HG03196 (cell line): Measurements from ENCODE around the gene BEND6.
"Not testable (repeated sequence)": the region's sequence is repeated elsewhere in the genome, so short reads cannot be mapped to it uniquely, and the experiment has no call there.

Experiments used
- ATAC-seq: cut with Tn5 transposase; IDR thresholded peaks from one replicate; pipeline ENCODE4 v1.9.1; 2021; ENCODE audit not compliant: unreplicated experiment

Gene BEND6

DNA sequence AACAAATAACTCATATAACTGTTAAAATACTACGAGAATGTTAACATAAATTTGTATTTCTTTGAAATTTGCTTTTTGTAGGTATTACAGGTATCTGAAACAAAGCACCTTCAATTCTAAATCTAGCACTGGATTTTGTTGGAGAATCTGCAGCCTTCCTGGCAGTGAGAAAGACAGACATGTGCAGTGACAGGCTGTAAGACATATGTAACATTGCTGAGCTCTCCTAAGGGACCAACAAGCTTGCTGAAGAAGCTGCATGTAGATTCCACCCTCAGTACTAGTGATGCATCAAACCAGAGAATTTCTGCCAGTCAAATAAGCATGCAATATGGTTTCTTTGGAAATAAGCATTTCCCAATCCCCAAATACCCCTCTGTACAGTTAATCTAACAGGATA lies 71.1 kb downstream of the BEND6 start:
- ATAC-seq = no peak

DNA sequence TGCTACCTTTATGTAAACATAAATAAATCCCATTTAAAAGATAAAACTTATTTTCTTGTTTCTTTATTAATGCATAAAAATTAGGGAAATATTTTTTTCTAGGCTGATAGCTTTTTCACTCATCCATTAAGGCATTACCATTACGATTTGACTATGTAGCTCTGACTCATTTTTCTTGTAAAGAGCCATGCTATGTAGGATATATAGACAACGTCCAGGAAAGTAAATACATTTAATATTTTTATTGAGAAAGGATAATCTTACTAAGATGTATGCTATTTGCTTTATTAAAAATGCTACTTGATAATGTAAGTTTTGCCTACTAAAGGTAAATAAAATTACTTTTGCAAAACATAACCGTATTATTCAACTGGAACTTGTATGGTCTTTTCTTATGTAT lies 72.4 kb downstream of the BEND6 start:
- no peak for ATAC-seq

GRCh38 chr6:57029213-57029612 lies 74.3 kb downstream of the BEND6 start:
- ATAC-seq = no peak

GRCh38 chr6:57033228-57033627 lies 78.3 kb downstream of the BEND6 start:
- no peak for ATAC-seq

- no peak for ATAC-seq
Measured at GRCh38 chr6:57035549-57035948, 80.6 kb downstream of the BEND6 start.

GRCh38 chr6:57038906-57039305 lies 84.0 kb downstream of the BEND6 start:
- no peak for ATAC-seq

GRCh38 chr6:57040011-57040410 lies 85.1 kb downstream of the BEND6 start:
- no peak for ATAC-seq

DNA sequence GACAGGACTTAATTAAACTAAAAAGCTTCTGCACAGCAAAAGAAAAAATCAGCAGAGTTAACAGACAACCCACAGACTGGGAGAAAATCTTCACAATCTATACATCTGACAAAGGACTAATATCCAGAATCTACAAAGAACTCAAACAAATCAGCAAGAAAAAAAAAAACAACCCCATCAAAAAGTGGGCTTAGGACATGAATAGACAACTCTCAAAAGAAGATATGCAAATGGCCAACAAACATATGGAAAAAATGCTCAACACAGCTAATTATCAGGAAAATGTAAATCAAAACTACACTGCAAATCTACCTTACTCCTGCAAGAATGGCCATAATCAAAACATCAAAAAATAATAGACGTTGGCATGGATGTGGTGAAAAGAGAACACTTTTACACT lies 89.2 kb downstream of the BEND6 start:
- ATAC-seq = not testable (repeated sequence)

GRCh38 chr6:57044568-57044967 lies 89.7 kb downstream of the BEND6 start:
- ATAC-seq = no peak

DNA sequence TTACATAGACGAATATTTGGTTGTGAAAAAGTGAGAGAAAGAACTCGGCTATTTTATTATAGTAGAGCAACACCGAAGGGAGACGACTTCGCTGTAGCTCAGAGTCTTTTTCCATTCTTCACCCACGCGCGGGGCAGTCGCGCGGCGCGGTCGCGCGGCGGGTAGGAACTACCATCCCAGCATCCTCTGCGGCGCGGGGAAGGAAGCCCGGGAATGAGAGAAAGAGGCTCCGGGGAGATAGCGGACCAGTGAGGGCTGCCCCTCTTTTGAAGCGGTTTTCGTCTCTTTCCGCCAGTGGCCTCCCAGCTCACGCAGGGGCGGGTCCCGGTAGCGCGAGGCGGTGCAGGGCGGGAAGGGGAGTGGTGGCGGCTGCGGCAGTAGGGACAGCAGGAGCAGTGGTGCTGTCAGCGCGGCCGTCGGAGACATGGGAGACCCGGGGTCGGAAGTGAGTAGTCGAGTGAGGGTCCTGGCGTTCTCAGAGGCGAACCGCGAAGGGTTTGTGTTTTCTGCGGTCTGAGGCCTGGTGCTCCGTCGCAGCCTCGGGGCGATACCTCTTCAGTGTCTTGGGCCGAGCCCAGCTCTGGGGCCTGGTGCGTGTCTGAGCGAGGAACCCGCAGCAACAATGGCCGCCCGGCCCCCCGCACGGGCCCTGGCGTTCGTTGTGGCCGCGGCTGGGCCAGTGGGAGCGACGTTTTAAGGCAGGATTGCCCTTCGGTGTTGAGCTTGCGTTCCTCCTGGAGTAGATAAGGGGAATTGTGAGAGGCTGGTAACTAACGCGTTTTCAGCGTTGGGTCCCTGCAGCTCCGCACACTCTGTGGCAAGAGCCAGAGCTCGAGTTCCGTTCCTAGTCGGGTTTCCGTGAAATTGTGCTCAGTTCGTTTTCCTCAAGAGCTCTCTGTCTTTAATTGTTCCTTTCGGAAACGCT lies 91.7 kb downstream of the BEND6 start, which contains the start of gene KIAA1586:
Gene KIAA1586 (plus strand): TSS at position 362 of the 925 bp plus-strand sequence. CDS start 63 bp downstream, at position 425.
- peak; percentile 97 for ATAC-seq

GRCh38 chr6:57047257-57047585 lies 92.3 kb downstream of the BEND6 start:
- peak; percentile 29 for ATAC-seq

- ATAC-seq = not testable (repeated sequence)
Measured at GRCh38 chr6:57047859-57048258, 93.0 kb downstream of the BEND6 start.

DNA sequence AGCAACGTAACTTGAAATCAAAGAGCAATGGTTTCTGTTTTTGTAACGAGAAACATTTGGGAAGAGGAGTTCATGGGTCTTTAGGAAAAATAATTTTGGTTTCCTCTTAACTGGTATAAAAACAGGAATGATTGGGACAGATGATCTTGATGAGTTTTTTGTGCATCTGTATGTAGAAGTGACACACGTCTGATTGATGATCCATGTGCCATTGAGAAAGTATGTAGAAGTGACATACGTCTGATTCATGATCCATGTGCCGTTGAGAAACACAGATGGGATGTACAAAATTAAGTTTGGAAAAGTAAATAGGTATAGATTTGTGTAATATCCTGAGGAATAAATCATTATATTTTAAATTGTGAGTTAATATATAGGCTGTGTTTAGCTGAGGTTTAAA lies 93.7 kb downstream of the BEND6 start:
- ATAC-seq = no peak

GRCh38 chr6:57063847-57064246 lies 108.9 kb downstream of the BEND6 start:
- ATAC-seq = no peak

DNA sequence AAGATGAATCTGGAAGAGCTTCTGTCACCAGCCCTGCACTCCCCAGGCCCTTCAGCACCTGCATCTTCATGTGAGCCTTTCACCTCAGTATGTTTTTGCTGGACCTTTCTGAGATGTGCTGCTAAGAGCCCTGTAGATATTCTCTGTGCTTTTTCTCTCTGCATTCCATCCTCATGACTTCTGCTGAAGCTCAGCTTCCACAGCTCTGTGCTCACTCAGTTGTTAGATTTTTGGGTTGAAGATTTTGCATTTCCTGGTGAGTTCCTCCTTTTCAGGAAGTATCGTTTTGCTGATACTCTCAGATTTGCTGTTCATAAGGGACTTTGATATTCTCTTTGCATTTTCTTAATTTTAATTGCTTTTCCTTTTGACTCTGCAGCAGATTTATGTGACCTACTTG lies 109.9 kb downstream of the BEND6 start:
- ATAC-seq = no peak

GRCh38 chr6:57068061-57068460 lies 113.2 kb downstream of the BEND6 start:
- ATAC-seq = no peak

GRCh38 chr6:57069228-57069627 lies 114.3 kb downstream of the BEND6 start:
- no peak for ATAC-seq

- no peak for ATAC-seq
Measured at GRCh38 chr6:57069920-57070331, 115.0 kb downstream of the BEND6 start.

GRCh38 chr6:57072108-57072507 lies 117.2 kb downstream of the BEND6 start:
- ATAC-seq = no peak

- ATAC-seq = no peak
Measured at GRCh38 chr6:57074383-57074782, 119.5 kb downstream of the BEND6 start.

- ATAC-seq = no peak
Measured at GRCh38 chr6:57075092-57075491, 120.2 kb downstream of the BEND6 start.
